KG1 (cell line): ENCODE data around the gene TNFAIP6.
"Not testable (repeated sequence)": the region's sequence is repeated elsewhere in the genome, so short reads cannot be mapped to it uniquely, and the experiment has no call there.

ENCODE experiments used
- DNase-seq: peaks from one replicate; lab custom pipeline; 2025; lab: John Stamatoyannopoulos, UW

TNFAIP6 gene

GRCh38 chr2:151357359-151357758, at the start of gene TNFAIP6:
TSS of gene TNFAIP6 (plus strand) at chr2:151357592. CDS start at chr2:151357667, 75 bp downstream.
- DNase-seq: no peak

- not testable (repeated sequence) for DNase-seq
Measured at GRCh38 chr2:151310313-151310712, 47.1 kb upstream of the TNFAIP6 start.

GRCh38 chr2:151312440-151312839, 45.0 kb upstream of the TNFAIP6 start:
- DNase-seq: not testable (repeated sequence)

GRCh38 chr2:151315381-151315903, 42.0 kb upstream of the TNFAIP6 start:
- DNase-seq: no peak

GRCh38 chr2:151325581-151326095, 31.8 kb upstream of the TNFAIP6 start:
- no peak for DNase-seq

- DNase-seq: no peak
Measured at GRCh38 chr2:151326554-151326953, 30.8 kb upstream of the TNFAIP6 start.

- no peak for DNase-seq
Measured at GRCh38 chr2:151329998-151330397, 27.4 kb upstream of the TNFAIP6 start.

GRCh38 chr2:151333083-151333482, 24.3 kb upstream of the TNFAIP6 start:
- no peak for DNase-seq

- no peak for DNase-seq
Measured at GRCh38 chr2:151334082-151334815, 23.1 kb upstream of the TNFAIP6 start.

GRCh38 chr2:151336863-151337371, 20.5 kb upstream of the TNFAIP6 start:
- DNase-seq: no peak

- no peak for DNase-seq
Measured at GRCh38 chr2:151337643-151338042, 19.7 kb upstream of the TNFAIP6 start.

GRCh38 chr2:151338115-151338514, 19.3 kb upstream of the TNFAIP6 start:
- DNase-seq: no peak

- DNase-seq: no peak
Measured at GRCh38 chr2:151343073-151343472, 14.3 kb upstream of the TNFAIP6 start.

- DNase-seq: not testable (repeated sequence)
Measured at GRCh38 chr2:151344191-151344590, 13.2 kb upstream of the TNFAIP6 start.

- DNase-seq: no peak
Measured at GRCh38 chr2:151344906-151345305, 12.5 kb upstream of the TNFAIP6 start.

GRCh38 chr2:151347294-151347693, 10.1 kb upstream of the TNFAIP6 start:
- no peak for DNase-seq

- no peak for DNase-seq
Measured at GRCh38 chr2:151347906-151348305, 9.5 kb upstream of the TNFAIP6 start.

- DNase-seq: no peak
Measured at GRCh38 chr2:151350579-151351195, 6.7 kb upstream of the TNFAIP6 start.

GRCh38 chr2:151353995-151354394, 3.4 kb upstream of the TNFAIP6 start:
- DNase-seq: no peak

GRCh38 chr2:151354807-151355206, 2.6 kb upstream of the TNFAIP6 start:
- DNase-seq: no peak

GRCh38 chr2:151358166-151358970, 976 bp downstream of the TNFAIP6 start:
- DNase-seq: no peak
